HFF-Myc (cell line): ENCODE measurements around the gene PEX1.

Experiments
- DNase-seq: peaks from one replicate; pipeline ENCODE4 v3.0.0-alpha.2; 2011; ENCODE audit warnings: low read depth; ENCODE audit errors: extremely low read depth
- H3K4me3 ChIP-seq: replicated peaks from 2 replicates; pipeline ENCODE4 v1.5.1; 2011; ENCODE audit warnings: low read depth, mild to moderate bottlenecking, control low read depth, low read length
- TF ChIP-seq, protein P1 (sequence below): IDR thresholded peaks from 2 replicates; pipeline ENCODE4 v1.5.1; 2012; ENCODE audit warnings: mild to moderate bottlenecking, low read depth, low read length, control low read depth; ENCODE audit errors: missing control alignments

PEX1 gene

GRCh38 chr7:92528958-92529264, 591 bp upstream of the PEX1 start:
- TF ChIP-seq, protein P1, sequence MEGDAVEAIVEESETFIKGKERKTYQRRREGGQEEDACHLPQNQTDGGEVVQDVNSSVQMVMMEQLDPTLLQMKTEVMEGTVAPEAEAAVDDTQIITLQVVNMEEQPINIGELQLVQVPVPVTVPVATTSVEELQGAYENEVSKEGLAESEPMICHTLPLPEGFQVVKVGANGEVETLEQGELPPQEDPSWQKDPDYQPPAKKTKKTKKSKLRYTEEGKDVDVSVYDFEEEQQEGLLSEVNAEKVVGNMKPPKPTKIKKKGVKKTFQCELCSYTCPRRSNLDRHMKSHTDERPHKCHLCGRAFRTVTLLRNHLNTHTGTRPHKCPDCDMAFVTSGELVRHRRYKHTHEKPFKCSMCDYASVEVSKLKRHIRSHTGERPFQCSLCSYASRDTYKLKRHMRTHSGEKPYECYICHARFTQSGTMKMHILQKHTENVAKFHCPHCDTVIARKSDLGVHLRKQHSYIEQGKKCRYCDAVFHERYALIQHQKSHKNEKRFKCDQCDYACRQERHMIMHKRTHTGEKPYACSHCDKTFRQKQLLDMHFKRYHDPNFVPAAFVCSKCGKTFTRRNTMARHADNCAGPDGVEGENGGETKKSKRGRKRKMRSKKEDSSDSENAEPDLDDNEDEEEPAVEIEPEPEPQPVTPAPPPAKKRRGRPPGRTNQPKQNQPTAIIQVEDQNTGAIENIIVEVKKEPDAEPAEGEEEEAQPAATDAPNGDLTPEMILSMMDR, result no peak

GRCh38 chr7:92527300-92528187, 776 bp downstream of the PEX1 start:
- DNase-seq, result peak; percentile 12
- TF ChIP-seq, protein P1, result no peak
- H3K4me3 ChIP-seq, result peak overlapping the region; percentile 84

More at GRCh38 chr7:92528958-92529264, 591 bp upstream of the PEX1 start:
- H3K4me3 ChIP-seq, result peak overlapping the region; percentile 84
- no peak for DNase-seq

GRCh38 chr7:92523110-92523509, 5.2 kb downstream of the PEX1 start:
- DNase-seq, result no peak
- H3K4me3 ChIP-seq, result no peak overlapping the region
- TF ChIP-seq, protein P1, result no peak

DNA sequence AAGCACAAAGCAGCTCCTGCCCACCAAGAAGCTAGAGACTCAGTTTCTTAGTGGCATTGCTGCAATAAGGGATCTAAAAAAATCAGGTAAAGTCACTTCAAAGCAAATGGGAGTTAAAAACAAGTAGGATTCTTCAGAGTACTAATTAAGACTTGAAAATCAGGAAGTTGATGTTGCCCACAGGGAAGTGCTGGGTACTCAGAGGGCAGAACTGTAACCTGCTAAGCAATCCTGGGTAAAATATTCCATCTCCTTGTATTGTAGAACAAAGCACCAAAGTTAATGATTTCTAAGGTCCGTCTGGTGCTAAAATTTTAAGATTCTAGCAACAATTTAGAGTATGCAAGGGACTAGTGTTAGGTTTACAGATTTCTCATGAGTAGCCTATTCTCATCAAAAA, 8.3 kb downstream of the PEX1 start:
- no peak for DNase-seq
- TF ChIP-seq, protein P1, result no peak
- no peak overlapping the region for H3K4me3 ChIP-seq

DNA sequence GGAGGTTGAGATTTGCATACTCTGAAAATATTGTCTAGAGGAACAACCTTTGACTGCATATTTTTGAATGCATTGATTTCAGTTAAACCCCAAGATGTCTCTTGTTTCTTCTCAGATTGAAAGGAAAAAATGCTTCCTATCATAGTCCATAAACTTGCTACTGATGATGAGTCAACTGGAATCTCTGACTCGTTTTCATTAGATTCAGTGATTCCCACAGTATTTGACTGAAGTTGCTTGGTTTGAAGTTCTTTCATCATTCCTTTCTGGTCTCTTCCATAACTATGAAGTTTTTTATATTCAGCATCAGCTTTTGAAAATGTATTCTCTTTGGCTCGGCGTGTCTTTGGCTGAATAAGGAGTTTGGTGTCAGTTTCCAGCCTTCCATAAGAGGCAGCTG, 10.7 kb downstream of the PEX1 start:
- no peak for DNase-seq
- H3K4me3 ChIP-seq, result no peak overlapping the region
- TF ChIP-seq, protein P1, result no peak

- TF ChIP-seq, protein P1, result no peak
- H3K4me3 ChIP-seq, result no peak overlapping the region
- no peak for DNase-seq
Measured at GRCh38 chr7:92513167-92513902, 15.0 kb downstream of the PEX1 start.
